A673 (cell line): ENCODE results near the gene PCDHA5. TPM values are rescaled to one million over a fixed set of nuclear protein-coding genes. Genes with fewer than 3 reads are reported as not detected.
A peak's percentile ranks its signal among the peaks of the same experiment; 100 is the strongest.

Source experiments
- BruUV-seq: library from RNA; stranded (reverse); fragments of 400-500 nt; replicated peaks from 2 replicates; lab custom pipeline; 2021; lab: Mats Ljungman, UMichigan
- CTCF ChIA-PET: fragments of 300-600 bp; sonication (Branson Sonifier 250); formaldehyde crosslinking; loops from one replicate; lab custom pipeline; 2022; ENCODE audit warnings: antibody characterized with exemption; lab: Charles Lee
- POLR2A ChIA-PET: fragments of 300-600 bp; sonication (Branson Sonifier 250); formaldehyde crosslinking; loops from one replicate; lab custom pipeline; 2022; ENCODE audit warnings: antibody characterized with exemption; ENCODE audit not compliant: low non-redundant PET; lab: Charles Lee
- DNase-seq: peaks from one replicate; pipeline ENCODE4 v3.0.0-alpha.2; 2015; ENCODE audit warnings: low spot score
- H3K27ac ChIP-seq: fragments of 200-600 bp; sonication (generic); 2 replicates; pipeline ENCODE4 v1.5.1; 2016; ENCODE audit warnings: mixed run types, low read depth, mild to moderate bottlenecking, mixed read lengths, antibody characterized with exemption, low read length; ENCODE audit not compliant: poor library complexity, severe bottlenecking
- H3K27me3 ChIP-seq: fragments of 200-600 bp; sonication (generic); replicated peaks from 2 replicates; pipeline ENCODE4 v1.6.1; 2017; ENCODE audit warnings: mixed run types, low read depth, mild to moderate bottlenecking, mixed read lengths, antibody characterized with exemption, low read length; ENCODE audit not compliant: insufficient read depth, poor library complexity
- H3K36me3 ChIP-seq: fragments of 200-600 bp; sonication (generic); 2 replicates; pipeline ENCODE4 v1.6.1; 2016; ENCODE audit warnings: mixed run types, mild to moderate bottlenecking, mixed read lengths, antibody characterized with exemption, low read length; ENCODE audit not compliant: insufficient read depth, poor library complexity, severe bottlenecking
- H3K4me1 ChIP-seq: fragments of 200-600 bp; sonication (generic); 2 replicates; pipeline ENCODE4 v1.6.1; 2017; ENCODE audit warnings: mixed run types, mild to moderate bottlenecking, mixed read lengths, antibody characterized with exemption, low read length; ENCODE audit not compliant: insufficient read depth, poor library complexity, severe bottlenecking
- H3K4me3 ChIP-seq: fragments of 200-600 bp; sonication (generic); 2 replicates; pipeline ENCODE4 v1.5.1; 2016; ENCODE audit warnings: low read depth, mixed run types, mild to moderate bottlenecking, mixed read lengths, low read length; ENCODE audit not compliant: poor library complexity, severe bottlenecking
- H3K9me3 ChIP-seq: fragments of 200-600 bp; sonication (generic); 2 replicates; pipeline ENCODE4 v1.6.1; 2016; ENCODE audit warnings: mixed run types, low read depth, mild to moderate bottlenecking, mixed read lengths, antibody characterized with exemption, low read length; ENCODE audit not compliant: poor library complexity, severe bottlenecking
- CTCF ChIP-seq: fragments of 300-800, 200-600 bp; sonication (generic); conservative IDR thresholded peaks from 2 replicates; pipeline ENCODE4 v1.5.1; 2017; ENCODE audit warnings: low read depth, mild to moderate bottlenecking, antibody characterized with exemption, low read length, moderate library complexity, mixed read lengths
- EZH2 ChIP-seq: fragments of 200-600 bp; sonication (generic); IDR thresholded peaks from 2 replicates; pipeline ENCODE4 v1.6.1; 2017; ENCODE audit warnings: borderline replicate concordance, low read depth, mild to moderate bottlenecking, mixed read lengths, antibody characterized with exemption, low read length; ENCODE audit not compliant: poor library complexity, severe bottlenecking
- intact Hi-C: fragments of 100-400 bp; cut with micrococcal nuclease; formaldehyde crosslinking; loops from one replicate; pipeline ENCODE4 v1.10.0; 2022; ENCODE audit not compliant: unreplicated experiment
- total RNA-seq: library from RNA; stranded (reverse); gene quantifications from 2 replicates; pipeline ENCODE4 v1.2.3, GENCODE V29; 2021

PCDHA5 gene
- total RNA-seq, 1 experiment from 2014 or later = 2.1 TPM

GRCh38 chr5:140868721-140869554 is 47.5 kb downstream of the PCDHA5 start, which contains the start of gene PCDHA11:
TSS of gene PCDHA11 (plus strand) at chr5:140868957. CDS start at chr5:140869104, 147 bp downstream.
- H3K36me3 ChIP-seq = no peaks in the 10 kb centered on the region
- intact Hi-C loops = no loop called here
- TF ChIP-seq EZH2 = no peak
- peak; percentile 81 for TF ChIP-seq CTCF
- peak within 1 kb of the TSS; percentile 62 for H3K27ac ChIP-seq
- peaks cover 12% of the 10 kb centered on the region for H3K4me1 ChIP-seq
- BruUV-seq = TSS peak; percentile 58
- H3K27me3 ChIP-seq = no peaks in the 10 kb centered on the region
- CTCF ChIA-PET = interaction anchor here (0.7 to 2.4 kb wide), 11 partner anchors 10 to 484 kb away, joined by 3 to 18 read pairs (median 3); partner anchors contain the start of genes PCDHA1, PCDHA5, PCDHA6 and PCDHB1
- peak within 1 kb of the TSS; percentile 55 for H3K4me3 ChIP-seq
- H3K9me3 ChIP-seq = no peaks in the 10 kb centered on the region
- POLR2A ChIA-PET = interaction anchor here (0.6 kb wide), 1 partner anchor 321 kb away, joined by 3 read pairs; the partner anchor contains the start of gene EIF4EBP3
- DNase-seq = peak; percentile 85

GRCh38 chr5:140869555-140869886 is 48.1 kb downstream of the PCDHA5 start:
- BruUV-seq = no TSS peak
- TF ChIP-seq EZH2 (no peak), CTCF (peak; percentile 74; the same call in 1 of the 2 replicates)
- Histone ChIP-seq H3K9me3 (no peaks in the 10 kb centered on the region), H3K27me3 (no peaks in the 10 kb centered on the region), H3K4me3 (peak overlapping the region; percentile 55), H3K4me1 (peaks cover 16% of the 10 kb centered on the region), H3K27ac (peak overlapping the region; percentile 62), H3K36me3 (no peaks in the 10 kb centered on the region)
- DNase-seq = no peak
- POLR2A ChIA-PET = no interaction called here
- CTCF ChIA-PET = interaction anchor here (0.7 to 2.4 kb wide), 12 partner anchors 9 to 483 kb away, joined by 3 to 18 read pairs (median 3); partner anchors contain the start of genes PCDHA1, PCDHA5, PCDHA6 and PCDHB1
- intact Hi-C loops = no loop called here

DNA sequence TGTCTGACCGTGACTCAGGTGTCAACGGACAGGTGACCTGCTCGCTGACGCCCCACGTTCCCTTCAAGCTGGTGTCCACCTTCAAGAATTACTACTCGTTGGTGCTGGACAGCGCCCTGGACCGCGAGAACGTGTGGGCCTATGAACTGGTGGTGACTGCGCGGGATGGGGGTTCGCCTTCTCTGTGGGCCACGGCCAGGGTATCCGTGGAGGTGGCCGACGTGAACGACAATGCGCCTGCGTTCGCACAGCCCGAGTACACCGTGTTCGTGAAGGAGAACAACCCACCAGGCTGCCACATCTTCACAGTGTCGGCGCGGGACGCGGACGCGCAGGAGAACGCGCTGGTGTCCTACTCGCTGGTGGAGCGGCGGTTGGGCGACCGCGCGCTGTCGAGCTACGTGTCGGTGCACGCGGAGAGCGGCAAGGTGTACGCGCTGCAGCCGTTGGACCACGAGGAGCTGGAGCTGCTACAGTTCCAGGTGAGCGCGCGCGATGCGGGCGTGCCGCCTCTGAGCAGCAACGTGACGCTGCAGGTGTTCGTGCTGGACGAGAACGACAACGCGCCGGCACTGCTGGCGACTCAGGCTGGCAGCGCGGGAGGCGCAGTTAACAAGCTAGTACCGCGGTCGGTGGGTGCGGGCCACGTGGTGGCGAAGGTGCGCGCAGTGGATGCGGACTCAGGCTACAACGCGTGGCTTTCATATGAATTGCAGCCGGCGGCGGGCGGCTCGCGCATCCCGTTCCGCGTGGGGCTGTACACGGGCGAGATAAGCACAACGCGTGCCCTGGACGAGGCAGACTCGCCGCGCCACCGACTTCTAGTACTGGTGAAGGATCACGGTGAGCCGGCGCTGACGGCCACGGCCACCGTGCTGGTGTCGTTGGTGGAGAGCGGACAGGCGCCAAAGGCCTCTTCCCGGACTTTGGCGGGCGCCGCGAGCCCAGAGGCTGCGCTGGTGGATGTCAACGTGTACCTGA is 49.1 kb downstream of the PCDHA5 start:
- BruUV-seq = no TSS peak
- no peaks in the 10 kb centered on the region for H3K27me3 ChIP-seq
- DNase-seq = no peak
- no peak overlapping the region for H3K27ac ChIP-seq
- no peak overlapping the region for H3K4me3 ChIP-seq
- ChIA-PET CTCF (interaction anchor here (1.1 kb wide), 1 partner anchor 8 kb away, joined by 3 read pairs; no protein-coding TSS in a partner anchor), POLR2A (no interaction called here)
- H3K9me3 ChIP-seq = no peaks in the 10 kb centered on the region
- intact Hi-C loops = no loop called here
- H3K36me3 ChIP-seq = no peaks in the 10 kb centered on the region
- TF ChIP-seq EZH2 (no peak), CTCF (no peak)
- peaks cover 17% of the 10 kb centered on the region for H3K4me1 ChIP-seq
